A673 (cell line): ENCODE data around the gene ARHGEF7. TPM values are rescaled to one million over a fixed set of nuclear protein-coding genes. Genes with fewer than 3 reads are reported as not detected.

Experiments used
- BruUV-seq: library from RNA; stranded (reverse); fragments of 400-500 nt; replicated peaks from 2 replicates; lab custom pipeline; 2021; lab: Mats Ljungman, UMichigan
- CTCF ChIA-PET: fragments of 300-600 bp; sonication (Branson Sonifier 250); formaldehyde crosslinking; loops from one replicate; lab custom pipeline; 2022; ENCODE audit warnings: antibody characterized with exemption; lab: Charles Lee
- POLR2A ChIA-PET: fragments of 300-600 bp; sonication (Branson Sonifier 250); formaldehyde crosslinking; loops from one replicate; lab custom pipeline; 2022; ENCODE audit warnings: antibody characterized with exemption; ENCODE audit not compliant: low non-redundant PET; lab: Charles Lee
- DNase-seq: peaks from one replicate; pipeline ENCODE4 v3.0.0-alpha.2; 2015; ENCODE audit warnings: low spot score
- H3K27ac ChIP-seq: fragments of 200-600 bp; sonication (generic); 2 replicates; pipeline ENCODE4 v1.5.1; 2016; ENCODE audit warnings: mixed run types, low read depth, mild to moderate bottlenecking, mixed read lengths, antibody characterized with exemption, low read length; ENCODE audit not compliant: poor library complexity, severe bottlenecking
- H3K27me3 ChIP-seq: fragments of 200-600 bp; sonication (generic); replicated peaks from 2 replicates; pipeline ENCODE4 v1.6.1; 2017; ENCODE audit warnings: mixed run types, low read depth, mild to moderate bottlenecking, mixed read lengths, antibody characterized with exemption, low read length; ENCODE audit not compliant: insufficient read depth, poor library complexity
- H3K36me3 ChIP-seq: fragments of 200-600 bp; sonication (generic); 2 replicates; pipeline ENCODE4 v1.6.1; 2016; ENCODE audit warnings: mixed run types, mild to moderate bottlenecking, mixed read lengths, antibody characterized with exemption, low read length; ENCODE audit not compliant: insufficient read depth, poor library complexity, severe bottlenecking
- H3K4me1 ChIP-seq: fragments of 200-600 bp; sonication (generic); 2 replicates; pipeline ENCODE4 v1.6.1; 2017; ENCODE audit warnings: mixed run types, mild to moderate bottlenecking, mixed read lengths, antibody characterized with exemption, low read length; ENCODE audit not compliant: insufficient read depth, poor library complexity, severe bottlenecking
- H3K4me3 ChIP-seq: fragments of 200-600 bp; sonication (generic); 2 replicates; pipeline ENCODE4 v1.5.1; 2016; ENCODE audit warnings: low read depth, mixed run types, mild to moderate bottlenecking, mixed read lengths, low read length; ENCODE audit not compliant: poor library complexity, severe bottlenecking
- H3K9me3 ChIP-seq: fragments of 200-600 bp; sonication (generic); 2 replicates; pipeline ENCODE4 v1.6.1; 2016; ENCODE audit warnings: mixed run types, low read depth, mild to moderate bottlenecking, mixed read lengths, antibody characterized with exemption, low read length; ENCODE audit not compliant: poor library complexity, severe bottlenecking
- CTCF ChIP-seq: fragments of 300-800, 200-600 bp; sonication (generic); conservative IDR thresholded peaks from 2 replicates; pipeline ENCODE4 v1.5.1; 2017; ENCODE audit warnings: low read depth, mild to moderate bottlenecking, antibody characterized with exemption, low read length, moderate library complexity, mixed read lengths
- EZH2 ChIP-seq: fragments of 200-600 bp; sonication (generic); IDR thresholded peaks from 2 replicates; pipeline ENCODE4 v1.6.1; 2017; ENCODE audit warnings: borderline replicate concordance, low read depth, mild to moderate bottlenecking, mixed read lengths, antibody characterized with exemption, low read length; ENCODE audit not compliant: poor library complexity, severe bottlenecking
- intact Hi-C: fragments of 100-400 bp; cut with micrococcal nuclease; formaldehyde crosslinking; loops from one replicate; pipeline ENCODE4 v1.10.0; 2022; ENCODE audit not compliant: unreplicated experiment
- total RNA-seq: library from RNA; stranded (reverse); gene quantifications from 2 replicates; pipeline ENCODE4 v1.2.3, GENCODE V29; 2021

Gene ARHGEF7
- total RNA-seq, 1 experiment from 2014 or later = 39.9 TPM

GRCh38 chr13:111215081-111216047 lies 100.3 kb downstream of the ARHGEF7 start:
- Histone ChIP-seq H3K27me3 (no peaks in the 10 kb centered on the region), H3K27ac (no peak overlapping the region), H3K9me3 (no peaks in the 10 kb centered on the region), H3K36me3 (no peaks in the 10 kb centered on the region), H3K4me3 (no peak overlapping the region), H3K4me1 (peaks cover 18% of the 10 kb centered on the region)
- no peak for DNase-seq
- intact Hi-C loops = loop anchor here (10.0 kb wide), 1 partner anchor 301 kb away; the partner anchor contains the start of gene ANKRD10
- ChIA-PET POLR2A (interaction anchor here (0.7 kb wide), 1 partner anchor 60 kb away, joined by 4 read pairs; no protein-coding TSS in a partner anchor), CTCF (interaction anchor here (0.7 to 1.3 kb wide), 5 partner anchors 13 to 694 kb away, joined by 3 to 9 read pairs (median 5); no protein-coding TSS in a partner anchor)
- TF ChIP-seq CTCF (no peak), EZH2 (no peak)
- BruUV-seq = no TSS peak

- Histone ChIP-seq H3K4me1 (peaks cover 8% of the 10 kb centered on the region), H3K27me3 (no peaks in the 10 kb centered on the region), H3K27ac (no peak overlapping the region), H3K9me3 (no peaks in the 10 kb centered on the region), H3K4me3 (no peak overlapping the region), H3K36me3 (no peaks in the 10 kb centered on the region)
- no peak for TF ChIP-seq EZH2
- TF ChIP-seq CTCF = peak; percentile 51
- ChIA-PET CTCF (interaction anchor here (0.7 to 1.3 kb wide), 5 partner anchors 14 to 695 kb away, joined by 3 to 9 read pairs (median 5); no protein-coding TSS in a partner anchor), POLR2A (interaction anchor here (0.6 to 0.7 kb wide), 2 partner anchors 61 to 146 kb away, joined by 3 to 4 read pairs; no protein-coding TSS in a partner anchor)
- intact Hi-C loops = loop anchor here (10.0 kb wide), 1 partner anchor 302 kb away; the partner anchor contains the start of gene ANKRD10
- DNase-seq = peak; percentile 27
- no TSS peak for BruUV-seq
Measured at GRCh38 chr13:111216166-111216960, 101.3 kb downstream of the ARHGEF7 start.

- no peaks in the 10 kb centered on the region for H3K9me3 ChIP-seq
- H3K36me3 ChIP-seq = no peaks in the 10 kb centered on the region
- no peaks in the 10 kb centered on the region for H3K27me3 ChIP-seq
- no TSS peak for BruUV-seq
- intact Hi-C loops = loop anchor here (10.0 kb wide), 1 partner anchor 303 kb away; the partner anchor contains the start of gene ANKRD10
- H3K4me1 ChIP-seq = no peaks in the 10 kb centered on the region
- no peak overlapping the region for H3K27ac ChIP-seq
- ChIA-PET CTCF (no interaction called here), POLR2A (no interaction called here)
- TF ChIP-seq EZH2 (no peak), CTCF (no peak)
- H3K4me3 ChIP-seq = no peak overlapping the region
- no peak for DNase-seq
Measured at GRCh38 chr13:111217641-111218040, 102.5 kb downstream of the ARHGEF7 start.
